ENCODE measurements around the gene LRP11.
A peak's percentile ranks its signal among the peaks of the same experiment; 100 is the strongest.
"Not testable (repeated sequence)": the region's sequence is repeated elsewhere in the genome, so short reads cannot be mapped to it uniquely, and the experiment has no call there.

The LRP11 gene, protein sequence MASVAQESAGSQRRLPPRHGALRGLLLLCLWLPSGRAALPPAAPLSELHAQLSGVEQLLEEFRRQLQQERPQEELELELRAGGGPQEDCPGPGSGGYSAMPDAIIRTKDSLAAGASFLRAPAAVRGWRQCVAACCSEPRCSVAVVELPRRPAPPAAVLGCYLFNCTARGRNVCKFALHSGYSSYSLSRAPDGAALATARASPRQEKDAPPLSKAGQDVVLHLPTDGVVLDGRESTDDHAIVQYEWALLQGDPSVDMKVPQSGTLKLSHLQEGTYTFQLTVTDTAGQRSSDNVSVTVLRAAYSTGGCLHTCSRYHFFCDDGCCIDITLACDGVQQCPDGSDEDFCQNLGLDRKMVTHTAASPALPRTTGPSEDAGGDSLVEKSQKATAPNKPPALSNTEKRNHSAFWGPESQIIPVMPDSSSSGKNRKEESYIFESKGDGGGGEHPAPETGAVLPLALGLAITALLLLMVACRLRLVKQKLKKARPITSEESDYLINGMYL

DNA sequence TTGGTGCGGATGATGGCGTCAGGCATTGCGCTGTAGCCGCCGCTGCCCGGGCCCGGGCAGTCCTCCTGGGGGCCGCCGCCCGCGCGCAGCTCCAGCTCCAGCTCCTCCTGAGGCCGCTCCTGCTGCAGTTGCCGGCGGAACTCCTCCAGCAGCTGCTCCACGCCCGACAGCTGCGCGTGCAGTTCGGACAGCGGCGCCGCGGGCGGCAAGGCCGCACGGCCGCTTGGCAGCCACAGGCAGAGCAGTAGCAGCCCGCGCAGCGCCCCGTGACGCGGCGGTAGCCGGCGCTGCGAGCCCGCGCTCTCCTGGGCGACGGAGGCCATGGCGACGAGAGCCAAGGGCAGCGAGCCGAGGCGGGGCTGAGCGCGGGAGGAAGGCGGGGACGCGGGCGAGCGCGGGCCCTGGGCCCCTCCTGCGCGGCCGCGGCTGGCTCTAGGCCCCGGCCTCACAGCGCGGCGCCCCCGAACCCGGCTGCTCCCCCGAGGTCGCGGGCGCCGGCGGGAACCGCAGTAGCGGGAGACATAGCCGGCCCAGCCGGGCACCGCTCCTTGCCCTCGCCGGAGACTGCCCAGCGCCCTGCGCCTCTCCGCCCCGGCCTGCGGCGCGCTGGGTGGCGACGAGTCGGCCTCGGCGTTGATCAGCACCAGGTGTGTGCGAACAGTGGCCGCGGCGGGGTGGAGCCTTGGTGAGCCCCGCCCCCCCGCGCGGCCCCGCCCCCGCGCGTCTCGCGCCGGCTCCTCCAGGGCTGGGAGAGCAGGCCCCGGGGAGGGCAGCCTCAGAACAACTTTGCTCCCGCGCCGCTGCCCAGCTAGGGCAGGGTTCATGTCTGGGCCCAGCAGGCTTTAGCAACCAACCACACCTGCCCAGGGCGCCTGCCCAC, at the start of gene LRP11:
Gene LRP11, minus strand, starts transcription at position 662 of the 880 bp plus-strand sequence. Its CDS starts 339 bp downstream, at position 323.
- in situ Hi-C loops (cut with MboI; ENCODE audit: low pct_unique_long_range_greater_than_20kb, low sequenced_read_pairs): no loop called here
- DNase-seq: peak; percentile 80

DNA sequence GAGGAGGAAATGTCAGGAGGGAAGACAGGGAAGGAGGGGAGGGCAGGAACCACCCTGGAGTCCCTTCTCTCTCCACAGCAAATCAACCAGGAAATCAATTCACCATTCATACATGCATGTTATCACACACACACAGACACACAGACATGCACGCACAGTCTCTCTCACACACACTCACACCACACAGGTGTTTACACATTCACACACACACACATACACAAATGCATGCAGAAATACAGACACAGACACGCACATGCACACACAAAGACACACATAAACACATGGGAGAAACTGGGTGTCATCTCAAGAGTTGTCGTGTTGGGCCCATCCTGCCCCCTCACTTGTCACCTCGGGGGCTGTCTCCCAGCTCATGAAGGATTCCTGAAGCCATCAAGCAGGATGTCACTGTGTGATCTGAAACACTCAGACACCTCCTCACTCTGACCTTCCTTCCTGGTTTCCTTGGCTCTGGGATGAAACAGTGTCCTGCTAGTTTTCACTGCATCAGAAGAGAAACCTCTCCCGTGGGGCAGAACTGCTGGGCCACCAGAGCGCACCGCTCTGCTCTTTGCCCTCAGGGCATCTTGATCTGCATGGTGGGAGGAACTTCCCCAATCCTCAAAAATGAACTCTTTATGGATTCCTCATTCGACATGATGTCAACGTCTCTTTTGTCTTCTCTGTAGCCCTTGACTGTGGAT, 49.5 kb upstream of the LRP11 start:
- in situ Hi-C loops (cut with MboI; ENCODE audit: low pct_unique_long_range_greater_than_20kb, low sequenced_read_pairs): no loop called here
- no peak for DNase-seq

DNA sequence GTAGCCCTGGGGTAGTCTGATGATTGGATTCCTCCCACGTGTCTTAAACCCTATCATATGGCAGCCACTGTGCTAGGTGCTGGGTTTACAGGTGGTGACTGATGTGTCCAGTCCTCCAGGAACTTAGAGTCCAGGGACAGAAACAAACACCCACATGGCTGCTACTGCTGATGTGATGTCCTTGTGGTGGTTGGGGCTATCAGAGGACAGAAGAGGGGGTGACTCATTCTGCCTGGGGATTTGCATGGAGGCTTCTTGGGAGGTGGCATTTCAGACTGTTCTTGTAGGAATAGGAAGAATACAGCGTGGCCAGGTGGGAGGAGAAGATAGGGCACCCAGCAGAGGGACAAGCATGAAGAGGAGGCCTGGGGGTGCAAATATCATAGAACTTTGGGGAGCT, 48.9 kb upstream of the LRP11 start:
- in situ Hi-C loops (cut with MboI; ENCODE audit: low pct_unique_long_range_greater_than_20kb, low sequenced_read_pairs): no loop called here
- DNase-seq: no peak

DNA sequence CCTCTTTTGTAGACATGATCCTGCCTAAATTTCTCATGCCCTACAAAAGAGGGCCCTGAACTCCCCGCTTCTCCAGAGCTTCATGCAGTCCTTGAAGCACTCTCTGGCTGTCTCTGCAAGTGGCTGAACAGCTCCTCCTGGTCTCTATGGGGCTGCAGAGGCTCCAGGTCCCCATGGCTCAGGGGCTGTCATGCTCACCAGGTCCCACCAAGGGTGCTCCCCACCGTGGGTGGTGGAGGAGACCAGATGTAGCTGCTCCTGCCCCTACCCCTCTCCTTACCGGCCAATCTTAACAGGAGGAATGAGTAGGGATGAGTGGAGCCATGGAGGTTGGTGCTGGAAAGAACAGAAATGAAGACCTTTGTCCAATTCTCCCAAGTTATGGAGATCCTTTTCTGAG, 48.5 kb upstream of the LRP11 start:
- in situ Hi-C loops (cut with MboI; ENCODE audit: low pct_unique_long_range_greater_than_20kb, low sequenced_read_pairs); DNase-seq: not testable (repeated sequence)

DNA sequence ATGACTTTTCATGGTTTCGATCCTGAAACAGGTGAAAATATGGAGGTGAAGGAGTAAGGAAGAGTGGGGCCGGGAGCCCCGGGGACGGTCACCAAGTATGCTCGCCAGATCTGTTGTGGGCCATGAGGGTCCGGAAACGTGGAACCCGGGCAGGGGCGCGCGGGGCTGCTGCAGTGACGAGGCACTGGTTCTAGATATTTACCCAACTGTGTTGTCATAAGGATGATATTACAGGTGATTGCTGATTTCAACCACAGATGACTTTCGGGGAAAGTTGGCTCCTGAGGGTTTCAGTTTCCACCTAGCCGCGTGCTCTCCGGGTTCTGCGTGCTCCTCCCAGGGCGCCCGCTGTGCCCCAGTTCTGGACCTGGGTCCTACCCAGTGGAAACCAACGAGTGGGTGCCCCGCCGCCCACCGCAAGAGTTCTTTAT, 46.6 kb upstream of the LRP11 start:
- DNase-seq: no peak
- in situ Hi-C loops (cut with MboI; ENCODE audit: low pct_unique_long_range_greater_than_20kb, low sequenced_read_pairs): no loop called here

DNA sequence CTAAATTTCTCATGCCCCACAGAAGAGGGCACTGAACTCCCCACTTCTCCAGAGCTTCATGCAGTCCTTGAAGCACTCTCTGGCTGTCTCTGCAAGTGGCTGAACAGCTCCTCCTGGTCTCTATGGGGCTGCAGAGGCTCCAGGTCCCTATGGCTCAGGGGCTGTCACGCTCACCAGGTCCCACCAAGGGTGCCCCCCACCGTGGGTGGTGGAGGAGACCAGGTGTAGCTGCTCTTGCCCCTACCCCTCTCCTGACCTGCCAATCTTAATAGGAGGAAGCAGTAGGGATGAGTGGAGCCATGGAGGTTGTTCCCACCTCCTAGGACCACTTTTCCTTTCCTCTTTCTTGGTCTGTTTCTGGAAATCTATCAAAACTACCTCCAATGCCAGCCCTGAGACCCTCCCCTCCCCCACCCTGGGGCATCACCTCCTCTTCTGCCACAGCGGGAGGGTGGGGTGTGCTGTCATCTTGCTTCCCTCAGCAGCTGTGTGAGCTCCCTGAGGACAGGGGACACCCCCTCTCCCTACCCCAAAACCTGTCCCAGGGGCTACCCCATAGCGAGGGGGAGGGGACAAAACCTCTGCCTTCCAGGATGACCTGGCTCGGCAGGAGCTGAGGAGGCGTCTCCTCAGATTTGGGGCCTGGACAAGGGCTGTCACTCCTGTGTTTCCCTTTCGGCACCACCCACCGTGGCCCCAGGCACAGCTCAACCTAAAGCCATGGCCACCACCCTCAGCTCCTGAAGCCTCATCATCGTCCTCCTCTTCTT, 45.7 kb upstream of the LRP11 start:
- DNase-seq: no peak
- in situ Hi-C loops (cut with MboI; ENCODE audit: low pct_unique_long_range_greater_than_20kb, low sequenced_read_pairs): no loop called here

DNA sequence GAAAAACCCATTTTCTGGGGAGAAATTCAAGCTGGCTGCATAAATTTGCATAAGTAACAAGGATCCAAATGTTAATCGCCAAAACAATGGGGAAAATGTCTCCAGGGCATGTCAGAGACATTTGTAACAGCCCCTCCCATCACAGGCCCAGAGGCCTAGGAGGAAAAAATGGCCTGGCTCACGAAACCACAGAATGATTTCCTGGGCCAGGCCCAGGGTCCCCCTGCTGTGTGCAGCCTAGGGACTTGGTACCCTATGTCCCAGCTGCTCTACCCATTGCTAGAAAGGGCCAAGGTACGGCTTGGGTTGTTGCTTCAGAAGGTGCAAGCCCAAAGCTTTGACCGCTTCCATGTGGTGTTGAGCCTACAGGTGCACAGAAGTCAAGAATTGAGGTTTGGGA, 44.3 kb upstream of the LRP11 start:
- in situ Hi-C loops (cut with MboI; ENCODE audit: low pct_unique_long_range_greater_than_20kb, low sequenced_read_pairs); DNase-seq: not testable (repeated sequence)

DNA sequence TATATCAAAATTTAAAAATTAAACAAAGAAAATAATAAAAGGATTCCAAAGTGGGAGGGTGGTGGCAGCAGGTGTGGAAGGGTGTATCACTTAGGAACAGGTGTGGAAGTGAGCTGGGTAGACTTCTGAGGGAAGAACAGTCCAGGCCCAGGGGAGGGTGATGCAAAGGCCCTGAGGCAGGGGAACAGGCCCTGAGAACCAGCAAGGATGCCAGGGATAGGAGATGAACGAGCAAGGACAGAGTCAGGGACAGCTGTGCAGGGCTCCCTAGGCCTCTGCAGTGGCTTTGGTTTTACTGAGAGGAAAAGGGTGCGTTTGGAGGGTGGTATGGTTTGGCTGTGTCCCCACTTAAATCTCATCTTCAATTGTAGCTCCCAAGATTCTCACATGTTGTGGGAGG, 43.2 kb upstream of the LRP11 start:
- in situ Hi-C loops (cut with MboI; ENCODE audit: low pct_unique_long_range_greater_than_20kb, low sequenced_read_pairs): no loop called here
- DNase-seq: no peak

DNA sequence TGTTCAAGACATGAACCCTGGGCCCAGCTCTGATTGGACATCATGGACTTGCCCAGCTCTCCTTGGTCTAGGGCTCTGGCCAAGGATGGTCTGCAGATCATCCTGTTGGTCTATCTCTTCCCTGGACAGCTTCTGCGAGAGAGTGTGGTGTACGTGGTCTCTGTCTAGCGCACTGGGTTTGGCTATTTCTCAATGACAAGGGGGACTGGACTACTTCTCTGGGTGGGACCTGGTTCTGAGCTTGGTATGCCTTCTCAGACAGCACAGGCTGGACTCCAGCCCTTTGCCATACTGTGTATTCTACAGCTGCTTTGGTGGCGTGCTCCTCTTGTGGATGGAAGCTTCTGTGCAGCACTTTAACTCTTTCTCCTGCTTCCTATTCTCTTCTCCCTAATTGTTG, 42.2 kb upstream of the LRP11 start:
- no peak for DNase-seq
- in situ Hi-C loops (cut with MboI; ENCODE audit: low pct_unique_long_range_greater_than_20kb, low sequenced_read_pairs): no loop called here

DNA sequence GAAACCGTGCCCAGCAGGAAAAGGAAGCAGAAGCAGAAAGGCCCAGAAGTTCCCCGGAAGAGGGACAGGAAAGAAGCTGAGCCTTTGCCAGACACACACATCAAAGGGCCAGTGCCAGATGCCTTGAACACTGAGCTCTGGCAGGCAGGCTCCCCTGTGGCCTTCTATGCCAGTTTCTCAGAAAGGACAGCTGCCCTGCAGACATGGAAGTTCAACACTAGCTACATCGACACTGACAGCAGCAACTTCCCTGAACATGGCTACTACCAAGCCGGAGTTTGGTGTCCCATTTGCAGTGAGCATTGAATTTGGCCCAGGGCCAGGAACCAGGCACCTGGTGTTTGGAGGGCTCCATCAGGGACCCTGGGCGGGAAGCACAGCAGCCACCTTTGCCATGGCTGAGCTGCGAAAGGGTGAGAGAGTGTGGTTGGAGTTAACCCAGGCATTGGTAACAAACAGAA, 41.8 kb upstream of the LRP11 start:
- no peak for DNase-seq
- in situ Hi-C loops (cut with MboI; ENCODE audit: low pct_unique_long_range_greater_than_20kb, low sequenced_read_pairs): no loop called here

DNA sequence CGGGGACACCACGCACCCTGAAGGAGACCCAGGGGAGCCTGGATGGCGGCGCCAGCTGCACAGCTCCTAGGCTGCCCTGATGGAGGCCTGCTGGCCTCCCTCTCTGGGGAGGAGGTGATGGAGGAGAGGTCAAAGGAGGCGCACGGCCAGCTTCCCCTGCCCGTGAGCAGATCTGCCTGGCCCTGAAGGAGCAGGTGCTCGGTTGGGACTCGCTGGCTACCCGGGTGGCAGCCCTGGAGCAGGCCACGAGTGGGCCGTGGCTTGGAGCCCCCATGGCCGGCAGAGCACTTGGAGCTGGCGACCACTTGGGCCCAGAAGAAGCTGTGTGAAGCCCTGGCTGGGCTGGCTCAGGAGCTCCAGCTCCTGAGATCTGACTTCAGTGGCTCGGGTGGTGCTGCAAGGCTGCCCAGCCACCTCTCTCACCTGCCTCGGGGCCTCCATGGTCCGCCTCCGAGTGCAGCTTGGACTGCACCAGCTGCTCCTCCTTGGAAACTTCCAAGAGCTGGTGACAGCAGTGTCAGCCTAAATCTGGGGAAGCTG, 41.3 kb upstream of the LRP11 start:
- DNase-seq: no peak
- in situ Hi-C loops (cut with MboI; ENCODE audit: low pct_unique_long_range_greater_than_20kb, low sequenced_read_pairs): no loop called here

DNA sequence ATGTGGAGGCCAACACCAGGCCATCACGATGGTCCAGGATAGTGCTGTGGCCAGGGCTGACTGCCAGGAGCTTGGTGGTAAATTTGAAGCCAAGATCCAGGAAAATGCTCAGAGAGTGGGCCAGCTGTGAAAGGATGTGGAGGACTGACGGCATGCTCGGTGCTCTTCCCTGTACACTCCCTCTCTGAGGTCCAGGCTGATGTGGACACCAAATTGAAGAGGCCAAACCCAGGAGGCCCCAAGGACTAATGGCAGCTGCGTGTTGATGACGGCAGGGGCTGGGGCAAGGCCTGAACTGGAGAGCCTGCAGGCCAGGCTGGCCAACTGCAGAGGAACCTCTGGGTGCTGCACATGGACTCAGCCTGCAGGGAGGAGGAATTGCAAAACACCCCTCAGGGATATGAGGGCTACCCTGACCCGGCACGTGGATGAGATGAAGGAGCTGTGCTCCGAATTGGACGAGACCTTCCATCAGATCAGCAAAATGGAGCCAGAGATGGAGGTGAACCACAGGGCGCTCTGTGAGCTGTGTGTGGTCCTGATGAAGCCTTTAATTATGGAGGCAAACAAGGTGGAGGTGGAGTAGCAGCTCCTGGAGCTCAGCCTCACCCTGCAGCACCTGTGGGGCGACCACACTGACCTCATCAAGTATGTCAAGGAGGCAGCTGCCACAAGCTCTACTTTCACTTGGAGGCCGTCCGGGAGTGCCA, 40.7 kb upstream of the LRP11 start:
- DNase-seq: no peak
- in situ Hi-C loops (cut with MboI; ENCODE audit: low pct_unique_long_range_greater_than_20kb, low sequenced_read_pairs): no loop called here

DNA sequence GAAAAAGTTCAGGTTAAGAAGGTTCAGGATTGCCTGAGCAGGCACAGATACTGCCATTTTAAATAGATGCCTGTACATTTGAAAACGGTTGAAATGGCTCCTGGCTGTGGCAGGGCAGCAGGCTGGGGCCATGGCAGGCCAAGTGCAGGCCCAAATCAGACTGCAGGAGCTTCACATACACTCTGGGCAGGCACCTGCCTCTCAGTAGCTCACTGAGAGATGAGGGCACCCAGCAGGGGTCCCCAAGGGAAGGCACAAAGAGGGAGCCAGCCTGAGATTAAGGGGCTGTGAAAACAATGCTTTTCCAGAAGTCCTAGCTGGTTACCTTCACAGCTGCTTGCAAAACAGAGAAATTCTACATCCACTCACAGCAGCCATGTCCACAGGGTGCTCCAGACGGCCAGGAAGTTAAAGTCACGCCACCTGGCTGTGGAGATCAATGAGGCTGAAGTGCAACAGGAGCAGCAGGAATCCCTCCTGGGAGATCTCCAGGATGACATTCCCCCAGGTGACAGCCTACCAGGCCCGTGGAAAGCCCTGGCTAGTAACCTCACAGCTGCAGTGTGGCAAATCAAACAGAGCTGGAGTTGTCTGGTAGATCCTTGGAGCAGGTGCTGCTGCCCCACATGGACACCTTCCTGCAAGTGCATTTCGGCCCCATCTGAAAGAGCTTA, 39.9 kb upstream of the LRP11 start:
- in situ Hi-C loops (cut with MboI; ENCODE audit: low pct_unique_long_range_greater_than_20kb, low sequenced_read_pairs): no loop called here
- DNase-seq: no peak

DNA sequence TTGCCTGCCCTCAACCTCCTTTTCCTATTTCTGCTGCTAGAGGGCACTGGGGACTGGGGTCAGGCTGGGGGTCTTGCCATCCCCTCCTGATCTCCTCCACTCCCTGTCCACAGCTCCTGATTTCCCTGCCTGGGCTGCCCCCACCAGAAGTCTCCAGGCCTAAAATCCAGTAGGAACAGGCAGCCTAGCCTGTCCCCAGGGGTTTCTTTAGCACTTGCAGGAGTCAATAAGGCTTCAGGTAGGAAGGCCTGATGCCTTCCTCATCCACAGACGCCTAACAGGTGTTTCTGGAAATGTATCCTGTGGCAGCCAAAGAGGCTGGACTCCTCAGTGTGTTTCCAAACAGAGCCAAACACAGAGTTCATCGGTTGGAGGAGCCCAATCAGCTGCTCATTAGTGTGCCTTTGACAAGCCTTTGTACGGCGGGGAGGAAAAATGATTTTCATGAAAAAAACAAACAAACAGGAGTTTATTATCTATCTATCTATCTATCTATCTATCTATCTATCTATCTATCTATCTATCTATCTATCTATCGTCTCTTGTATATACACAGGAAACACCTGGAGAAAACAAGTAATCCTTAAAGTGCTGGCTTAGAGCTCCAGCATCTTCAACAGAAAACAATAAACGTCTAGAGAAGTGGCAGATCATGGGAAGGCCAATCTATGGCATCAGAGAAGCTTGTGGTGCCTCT, 37.4 kb upstream of the LRP11 start:
- DNase-seq: no peak
- in situ Hi-C loops (cut with MboI; ENCODE audit: low pct_unique_long_range_greater_than_20kb, low sequenced_read_pairs): no loop called here

DNA sequence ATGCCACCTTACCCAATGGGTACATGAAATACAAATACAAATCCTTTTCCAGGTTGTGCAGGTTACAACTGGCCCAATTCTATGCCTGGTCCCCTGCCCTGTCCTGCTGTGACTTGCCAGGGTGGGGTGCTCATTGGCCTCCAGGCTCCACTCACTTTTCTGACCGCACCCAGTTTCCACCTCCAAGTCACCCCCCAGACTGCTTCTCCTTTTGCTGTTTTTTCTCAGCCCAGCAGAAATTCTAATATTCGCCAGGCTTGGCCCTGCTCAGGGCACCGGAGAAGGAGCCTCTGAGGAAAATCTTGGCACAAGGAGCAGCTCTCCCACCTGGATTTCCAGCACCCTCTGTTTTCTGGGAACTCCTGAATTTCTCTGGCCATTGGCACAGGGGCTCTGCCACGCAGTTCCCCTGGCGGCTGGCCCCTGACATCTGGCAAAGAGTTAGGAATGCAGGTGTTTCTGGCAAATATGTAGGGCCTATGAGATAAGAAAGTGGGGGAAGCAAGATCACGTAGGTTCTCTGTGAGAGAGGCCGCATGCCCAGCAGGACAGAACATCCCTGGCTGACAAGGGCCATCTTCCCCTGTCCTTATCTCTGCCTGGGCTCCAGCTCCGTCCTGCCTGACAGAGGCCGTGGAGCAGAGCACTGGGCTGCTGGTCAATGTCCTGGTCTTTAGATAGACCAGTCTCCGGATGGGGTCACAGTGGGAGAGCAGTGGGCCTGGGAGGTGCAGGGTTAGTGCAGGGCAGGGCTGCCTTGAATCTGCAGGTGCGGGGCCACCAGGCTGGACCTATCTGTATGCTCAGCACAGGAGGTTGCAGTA, 36.7 kb upstream of the LRP11 start:
- no peak for DNase-seq
- in situ Hi-C loops (cut with MboI; ENCODE audit: low pct_unique_long_range_greater_than_20kb, low sequenced_read_pairs): no loop called here
